ENCODE measurements around the gene RNF149. TPM values are rescaled to one million over a fixed set of nuclear protein-coding genes. Genes with fewer than 3 reads are reported as not detected.
A peak's percentile ranks its signal among the peaks of the same experiment; 100 is the strongest.

Gene RNF149
- total and polyA plus RNA-seq, 12 donors: 31.5 to 98.4 (median 51.7) TPM

- Histone ChIP-seq H3K4me1 (replicated peaks in 1 of 2) (peaks cover 0 to 11% of the 10 kb centered on the region in 2 donors), H3K27me3 (no peaks in the 10 kb centered on the region), H3K9me3 (replicated peaks in 1 of 3) (no peaks in the 10 kb centered on the region), H3K4me3 (no peak overlapping the region), H3K36me3 (replicated peaks in 1 of 2) (no peaks in the 10 kb centered on the region), H3K27ac (peak overlapping the region in 1 of 5 donors; percentile 79)
- no peak for DNase-seq
- TF ChIP-seq CTCF (IDR thresholded peaks at IDR 0.05): no peak
- intact Hi-C loops (cut with DNase I): no loop called here
- WGBS, 4 donors: 78 to 93% (median 82%) methylated on average over 2 of the region's 2 CpGs
These were observed 22.7 kb upstream of the RNF149 start for GRCh38 chr2:101331202-101331601.

- H3K27ac ChIP-seq: peak overlapping the region in 3 of 5 donors; percentile 31 to 79 (median 40)
- intact Hi-C loops (cut with DNase I): no loop called here
- WGBS, 4 donors: 68 to 83% (median 73%) methylated on average over 11 to 12 of the region's 12 CpGs
These were observed 21.9 kb upstream of the RNF149 start for GRCh38 chr2:101330253-101330933.

GRCh38 chr2:101329026-101329425, 20.5 kb upstream of the RNF149 start:
- H3K27me3 ChIP-seq: no peaks in the 10 kb centered on the region
- no peak for DNase-seq
- TF ChIP-seq CTCF (IDR thresholded peaks at IDR 0.05) (no peak), POLR2A (IDR thresholded peaks at IDR 0.05) (no peak)
- WGBS, 4 donors: 73 to 81% (median 76%) methylated on average over 4 of the region's 4 CpGs
- intact Hi-C loops (cut with DNase I): no loop called here
- no peaks in the 10 kb centered on the region for H3K36me3 ChIP-seq (replicated peaks in 1 of 2)
- peaks cover 0 to 5% (median 0%) of the 10 kb centered on the region in 3 donors for H3K9me3 ChIP-seq (replicated peaks in 1 of 3)
- no peak overlapping the region for H3K4me3 ChIP-seq
- peak overlapping the region in 4 of 5 donors; percentile 9 to 83 (median 43) for H3K27ac ChIP-seq
- peaks cover 0 to 11% of the 10 kb centered on the region in 2 donors for H3K4me1 ChIP-seq (replicated peaks in 1 of 2)

More at GRCh38 chr2:101330253-101330933, 21.9 kb upstream of the RNF149 start:
- Histone ChIP-seq H3K9me3 (replicated peaks in 1 of 3) (peaks cover 0 to 2% (median 0%) of the 10 kb centered on the region in 3 donors), H3K27me3 (no peaks in the 10 kb centered on the region), H3K4me1 (replicated peaks in 1 of 2) (peaks cover 0 to 11% of the 10 kb centered on the region in 2 donors), H3K4me3 (no peak overlapping the region), H3K36me3 (replicated peaks in 1 of 2) (no peaks in the 10 kb centered on the region)
- DNase-seq: peak in 4 of 7 donors; percentile 26 to 52 (median 42)
- TF ChIP-seq POLR2A (IDR thresholded peaks at IDR 0.05): no peak
- no peak for TF ChIP-seq CTCF (IDR thresholded peaks at IDR 0.05)

GRCh38 chr2:101328474-101329007, 20.0 kb upstream of the RNF149 start:
- Histone ChIP-seq H3K36me3 (replicated peaks in 1 of 2) (no peaks in the 10 kb centered on the region), H3K4me3 (no peak overlapping the region), H3K27me3 (no peaks in the 10 kb centered on the region), H3K27ac (peak overlapping the region in 4 of 5 donors; percentile 9 to 83 (median 43)), H3K4me1 (replicated peaks in 1 of 2) (peaks cover 0 to 11% of the 10 kb centered on the region in 2 donors), H3K9me3 (replicated peaks in 1 of 3) (peaks cover 0 to 5% (median 0%) of the 10 kb centered on the region in 3 donors)
- 46 to 52% (median 46%) methylated on average over 3 of the region's 3 CpGs for WGBS, 4 donors
- intact Hi-C loops (cut with DNase I): no loop called here
- no peak for TF ChIP-seq POLR2A (IDR thresholded peaks at IDR 0.05)
- no peak for TF ChIP-seq CTCF (IDR thresholded peaks at IDR 0.05)
- peak in 3 of 7 donors; percentile 43 to 69 (median 65) for DNase-seq

All from adrenal gland (tissue), 12 donors.